Activated naive CD4-positive, alpha-beta T cell (primary cell): ENCODE data around the gene DPP7.

ENCODE experiments used
- DNase-seq, 4 experiments: peaks; one replicate each; lab custom pipeline; 2025; lab: John Stamatoyannopoulos, UW

Gene DPP7

DNA sequence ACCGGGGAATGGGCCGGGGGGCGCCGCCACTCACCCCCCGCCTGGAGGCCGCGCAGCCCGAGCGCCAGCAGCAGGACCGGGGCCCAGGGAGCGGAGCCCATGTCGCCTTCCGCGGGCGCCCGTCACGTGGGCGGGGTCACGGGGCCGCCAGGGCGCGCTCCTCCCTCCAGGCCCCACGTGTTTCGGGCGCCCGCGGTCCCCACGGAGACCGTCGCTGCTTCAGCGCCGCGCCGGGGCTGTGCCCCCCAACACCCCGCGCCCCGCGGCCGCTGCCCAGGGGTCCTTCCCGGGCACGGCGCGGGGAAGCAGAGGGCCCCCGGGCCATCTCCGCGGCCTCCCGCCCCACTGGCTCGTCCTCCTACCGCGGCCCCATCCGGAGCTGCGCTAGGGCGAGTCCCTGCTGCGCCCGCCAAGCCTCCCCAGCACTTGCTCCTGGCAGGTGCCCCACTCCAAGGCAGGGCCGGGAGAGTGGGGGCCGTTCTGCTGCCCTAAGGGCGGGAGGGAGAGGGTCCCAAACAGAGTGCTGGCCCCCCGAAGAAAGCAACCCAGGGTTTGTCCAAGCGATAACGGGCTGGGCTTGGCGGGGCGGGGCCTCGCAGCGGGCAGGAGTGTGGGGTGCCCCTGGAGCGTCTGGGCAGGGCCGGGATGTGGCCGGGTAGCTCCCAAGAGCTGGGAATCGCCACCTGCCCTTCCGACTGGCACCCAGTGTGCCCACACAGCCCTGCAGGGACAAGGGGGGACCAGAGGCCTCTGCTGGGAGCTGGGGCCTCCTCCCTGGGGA lies at the start of gene DPP7:
Gene DPP7 (minus strand): TSS at position 121 of the 781 bp plus-strand sequence. CDS start 20 bp downstream, at position 101.
- peak; percentile 49 to 76 (median 56) for DNase-seq

DNA sequence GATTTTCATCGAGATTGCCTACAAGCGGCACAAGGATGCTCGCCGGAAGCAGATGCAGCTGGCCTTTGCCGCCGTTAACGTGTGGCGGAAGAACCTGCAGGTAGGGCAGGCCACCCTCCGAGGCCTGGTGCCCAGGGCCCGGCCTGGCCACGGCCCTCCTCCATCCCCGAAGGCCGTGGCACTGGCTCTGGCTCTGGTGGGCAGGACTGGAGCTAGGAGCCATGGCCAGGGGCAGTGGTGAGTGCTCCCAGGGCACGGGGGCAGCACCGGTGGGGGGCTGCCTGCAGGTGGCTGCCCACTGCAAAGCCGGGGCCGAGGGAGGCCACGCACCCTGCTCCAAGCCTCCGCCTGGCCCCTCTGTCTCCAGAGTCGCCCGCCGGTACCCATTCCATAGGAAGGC lies 49.3 kb upstream of the DPP7 start:
- no peak for DNase-seq

DNA sequence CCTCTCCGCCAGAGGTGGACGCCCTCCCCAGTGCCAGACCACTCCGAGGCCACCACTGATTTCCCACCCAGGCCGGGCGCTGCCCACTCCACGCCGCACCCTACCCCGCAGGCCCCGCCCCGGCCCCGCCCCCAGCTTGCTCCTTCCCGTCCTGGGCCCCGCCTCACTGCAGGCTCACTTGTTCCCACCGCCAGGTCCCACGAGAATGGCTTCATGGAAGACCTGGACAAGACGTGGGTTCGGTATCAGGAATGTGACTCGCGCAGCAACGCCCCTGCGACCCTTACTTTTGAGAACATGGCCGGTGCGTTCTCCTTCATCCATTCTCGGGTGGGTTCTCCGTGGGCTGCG lies 48.8 kb upstream of the DPP7 start:
- no peak for DNase-seq

DNA sequence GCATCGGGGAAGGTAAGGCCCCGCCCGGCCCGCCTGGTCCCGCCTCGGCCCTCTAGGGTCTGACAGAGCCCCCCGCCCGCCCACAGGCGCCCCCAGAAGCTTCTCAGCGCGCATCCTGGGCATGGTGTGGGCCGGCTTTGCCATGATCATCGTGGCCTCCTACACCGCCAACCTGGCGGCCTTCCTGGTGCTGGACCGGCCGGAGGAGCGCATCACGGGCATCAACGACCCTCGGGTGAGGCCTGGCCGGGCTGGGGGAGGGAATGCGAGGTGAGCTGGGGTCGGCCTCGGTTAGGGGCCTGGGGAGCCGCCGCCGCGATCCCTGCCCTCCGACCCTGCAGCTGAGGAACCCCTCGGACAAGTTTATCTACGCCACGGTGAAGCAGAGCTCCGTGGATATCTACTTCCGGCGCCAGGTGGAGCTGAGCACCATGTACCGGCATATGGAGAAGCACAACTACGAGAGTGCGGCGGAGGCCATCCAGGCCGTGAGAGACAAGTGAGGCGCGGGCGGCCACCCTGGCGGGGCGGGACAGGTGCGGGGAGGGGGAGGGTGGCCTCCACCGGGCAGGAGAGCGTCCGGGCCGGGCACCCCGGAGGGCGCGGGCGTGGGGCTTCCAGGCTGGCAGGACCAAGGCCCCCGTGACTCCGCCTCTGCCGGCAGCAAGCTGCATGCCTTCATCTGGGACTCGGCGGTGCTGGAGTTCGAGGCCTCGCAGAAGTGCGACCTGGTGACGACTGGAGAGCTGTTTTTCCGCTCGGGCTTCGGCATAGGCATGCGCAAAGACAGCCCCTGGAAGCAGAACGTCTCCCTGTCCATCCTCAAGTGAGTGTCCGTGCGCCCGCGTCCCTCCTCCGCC lies 48.2 kb upstream of the DPP7 start:
- peak in 1 of 4 experiments; percentile 16 for DNase-seq

DNA sequence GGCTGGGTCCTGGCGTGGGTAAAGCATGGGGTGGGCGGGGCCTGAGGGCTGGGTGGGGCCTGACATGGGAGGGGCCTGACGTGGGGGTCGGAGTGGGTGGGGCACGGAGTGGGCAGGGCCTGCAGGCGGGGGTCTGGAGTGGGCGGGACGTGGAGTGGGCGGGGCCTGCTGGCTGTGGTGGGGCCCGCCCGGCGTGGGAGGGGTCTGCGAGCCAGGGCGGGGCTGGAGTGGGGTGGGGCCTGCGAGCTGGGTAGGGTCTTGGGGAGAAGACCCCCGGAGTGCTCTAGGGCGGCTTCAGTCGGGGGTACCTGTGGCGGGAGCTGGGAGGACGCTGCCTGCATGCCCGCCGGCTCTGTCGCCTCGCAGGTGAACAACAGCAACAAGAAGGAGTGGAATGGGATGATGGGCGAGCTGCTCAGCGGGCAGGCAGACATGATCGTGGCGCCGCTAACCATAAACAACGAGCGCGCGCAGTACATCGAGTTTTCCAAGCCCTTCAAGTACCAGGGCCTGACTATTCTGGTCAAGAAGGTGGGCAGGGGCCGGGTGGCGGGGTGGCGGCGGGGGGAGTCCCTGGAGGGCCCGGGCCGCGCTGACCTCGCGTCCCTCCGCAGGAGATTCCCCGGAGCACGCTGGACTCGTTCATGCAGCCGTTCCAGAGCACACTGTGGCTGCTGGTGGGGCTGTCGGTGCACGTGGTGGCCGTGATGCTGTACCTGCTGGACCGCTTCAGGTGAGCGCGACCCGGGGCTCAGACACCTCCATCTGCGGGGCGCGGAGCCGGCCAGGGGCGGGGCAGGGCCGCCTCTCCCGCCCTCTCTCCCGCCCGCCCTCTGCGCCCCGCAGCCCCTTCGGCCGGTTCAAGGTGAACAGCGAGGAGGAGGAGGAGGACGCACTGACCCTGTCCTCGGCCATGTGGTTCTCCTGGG lies 47.3 kb upstream of the DPP7 start:
- no peak for DNase-seq

DNA sequence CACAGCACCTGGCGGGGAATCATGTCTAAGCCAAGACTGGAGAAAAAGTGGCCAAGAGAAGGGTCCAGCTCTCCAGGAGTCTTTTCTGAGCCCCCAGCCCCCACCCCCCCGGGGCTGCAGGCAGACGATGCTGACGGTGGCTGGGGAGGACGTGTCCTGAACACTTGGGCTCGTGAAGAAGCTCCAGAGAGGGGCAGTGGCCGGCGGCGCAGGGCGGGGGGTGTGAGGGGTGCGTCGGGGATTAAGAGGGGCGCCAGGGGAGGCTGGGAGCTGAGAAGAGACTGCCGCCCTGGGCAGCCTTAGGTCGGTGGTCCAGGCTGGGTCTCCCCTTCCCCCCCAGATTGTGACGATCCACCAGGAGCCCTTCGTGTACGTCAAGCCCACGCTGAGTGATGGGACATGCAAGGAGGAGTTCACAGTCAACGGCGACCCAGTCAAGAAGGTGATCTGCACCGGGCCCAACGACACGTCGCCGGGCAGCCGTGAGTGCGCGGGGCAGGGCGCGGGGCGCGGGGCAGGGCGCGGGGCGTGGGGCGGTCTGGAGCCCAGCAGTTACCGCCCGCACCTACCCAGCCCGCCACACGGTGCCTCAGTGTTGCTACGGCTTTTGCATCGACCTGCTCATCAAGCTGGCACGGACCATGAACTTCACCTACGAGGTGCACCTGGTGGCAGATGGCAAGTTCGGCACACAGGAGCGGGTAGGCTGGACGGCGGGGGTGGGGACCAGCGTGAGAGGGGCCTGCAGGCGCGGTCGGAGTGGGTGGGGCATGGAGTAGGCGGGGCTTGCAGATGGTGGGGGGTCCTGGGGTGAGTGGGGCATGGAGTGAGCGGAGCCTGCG lies 46.4 kb upstream of the DPP7 start:
- DNase-seq = no peak

DNA sequence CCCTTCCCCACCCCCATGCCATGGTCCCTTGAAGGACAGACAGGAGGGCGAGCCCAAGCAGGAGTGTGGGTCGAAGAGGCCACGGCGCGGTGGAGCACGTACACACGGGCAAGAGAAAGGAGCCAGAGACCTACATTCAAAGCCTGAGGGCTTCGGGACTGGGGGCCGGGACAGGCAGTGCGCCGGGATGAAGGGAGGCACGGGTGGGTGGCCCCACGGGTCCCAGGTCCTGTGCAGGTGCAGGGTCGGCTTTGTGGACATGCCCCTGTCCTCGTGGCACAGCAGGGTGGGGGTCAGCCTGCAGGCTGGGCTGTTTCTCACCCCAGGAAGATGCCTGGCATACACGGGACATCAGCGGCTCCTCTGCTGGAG lies 45.5 kb upstream of the DPP7 start:
- DNase-seq = no peak

DNA sequence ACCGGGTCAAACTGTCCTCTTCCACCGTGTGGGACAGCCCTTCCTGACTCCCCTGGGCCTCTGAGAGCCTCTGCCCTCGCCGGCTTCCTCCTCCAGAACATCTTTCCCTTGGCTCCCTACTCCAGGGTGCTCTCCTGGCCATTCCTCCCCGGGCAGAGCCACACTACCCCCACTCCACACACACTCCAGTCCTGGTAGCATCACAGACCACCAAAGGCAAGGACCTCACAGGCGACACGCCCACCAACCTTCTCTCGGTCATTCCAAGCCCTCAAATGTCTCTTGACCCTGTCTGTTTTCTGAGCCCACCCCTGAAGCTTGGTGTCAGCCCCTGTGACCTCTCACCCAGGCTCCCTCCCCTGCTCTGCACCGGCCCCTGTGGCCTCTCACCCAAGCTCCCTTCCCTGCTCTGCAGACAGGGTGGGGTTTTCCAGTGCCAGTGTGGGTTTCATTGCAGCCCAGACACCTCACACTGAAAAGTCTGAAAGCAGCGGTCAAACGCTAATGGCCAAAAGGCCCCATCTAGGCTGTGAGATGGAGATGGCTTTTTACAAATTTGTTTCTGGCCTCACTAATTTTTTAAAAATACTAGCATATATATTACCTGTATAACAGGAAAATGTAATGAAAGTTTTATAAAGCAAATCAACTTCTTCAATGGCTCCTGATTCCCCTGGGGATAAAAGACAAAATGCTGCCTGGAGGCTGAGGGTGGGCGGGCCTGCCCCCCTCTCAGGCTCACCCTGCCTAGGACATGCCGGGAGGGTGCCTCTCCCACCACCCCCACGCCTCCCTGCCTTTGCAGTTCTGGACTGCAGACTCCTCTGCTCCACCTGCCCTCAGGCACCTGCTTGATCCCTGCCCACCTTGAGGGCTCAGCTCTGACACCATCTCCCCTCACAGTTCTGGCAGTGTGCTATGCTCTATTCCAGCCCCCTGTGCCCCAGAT lies 44.8 kb upstream of the DPP7 start:
- no peak for DNase-seq

DNA sequence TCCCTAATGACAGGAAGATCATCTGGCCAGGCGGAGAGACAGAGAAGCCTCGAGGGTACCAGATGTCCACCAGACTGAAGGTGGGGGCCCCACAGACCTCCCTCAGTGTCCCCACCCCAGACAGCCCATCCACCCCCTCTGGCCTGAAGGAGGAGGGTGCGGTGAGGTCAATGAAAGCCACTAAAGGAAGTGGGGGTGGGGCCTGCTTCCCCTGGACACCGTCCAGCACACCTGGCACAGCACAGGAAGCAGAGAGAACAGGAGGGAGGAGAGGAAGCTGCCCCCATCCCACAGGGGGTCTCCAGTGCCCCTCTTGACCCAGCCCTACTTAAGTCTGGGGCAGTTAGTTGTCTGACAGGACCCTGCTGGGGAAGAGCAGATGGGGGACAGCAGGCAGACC lies 44.1 kb upstream of the DPP7 start:
- no peak for DNase-seq

DNA sequence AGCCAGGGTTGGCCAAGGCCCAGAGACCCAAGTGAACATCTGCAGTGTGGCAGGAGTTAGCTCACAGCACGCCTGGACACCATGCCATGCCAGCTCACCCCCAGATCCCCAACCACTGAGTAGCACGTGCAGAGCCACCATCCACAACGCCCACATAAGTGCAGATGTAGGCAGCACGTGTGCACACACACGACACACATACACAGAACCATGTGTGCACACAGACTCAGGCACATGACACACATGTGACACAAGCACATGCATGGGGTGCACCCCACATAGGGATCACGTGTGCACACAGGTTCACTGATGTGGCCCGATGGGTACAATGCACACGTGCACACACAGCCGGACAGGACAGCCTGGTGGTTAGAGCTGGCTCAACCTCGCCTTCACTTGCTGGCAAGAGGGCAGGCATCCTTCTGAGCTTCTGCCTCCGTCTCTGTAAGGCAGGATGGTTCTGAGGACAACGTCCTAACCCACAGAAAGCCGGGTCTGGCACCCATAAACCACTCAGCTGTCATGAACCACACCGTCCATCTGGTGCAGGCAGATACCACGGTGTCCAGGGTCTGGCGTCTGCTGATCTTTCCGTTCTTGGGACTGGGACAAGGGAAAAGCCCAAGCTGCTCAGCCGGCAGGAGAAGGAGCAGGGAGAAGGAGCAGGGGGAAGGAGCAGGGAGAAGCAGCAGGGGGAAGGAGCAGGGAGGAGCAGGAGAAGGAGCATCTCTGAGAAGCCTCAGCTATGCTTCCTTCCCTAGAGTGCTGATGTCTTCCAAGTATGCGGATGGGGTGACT lies 43.3 kb upstream of the DPP7 start:
- no peak for DNase-seq

DNA sequence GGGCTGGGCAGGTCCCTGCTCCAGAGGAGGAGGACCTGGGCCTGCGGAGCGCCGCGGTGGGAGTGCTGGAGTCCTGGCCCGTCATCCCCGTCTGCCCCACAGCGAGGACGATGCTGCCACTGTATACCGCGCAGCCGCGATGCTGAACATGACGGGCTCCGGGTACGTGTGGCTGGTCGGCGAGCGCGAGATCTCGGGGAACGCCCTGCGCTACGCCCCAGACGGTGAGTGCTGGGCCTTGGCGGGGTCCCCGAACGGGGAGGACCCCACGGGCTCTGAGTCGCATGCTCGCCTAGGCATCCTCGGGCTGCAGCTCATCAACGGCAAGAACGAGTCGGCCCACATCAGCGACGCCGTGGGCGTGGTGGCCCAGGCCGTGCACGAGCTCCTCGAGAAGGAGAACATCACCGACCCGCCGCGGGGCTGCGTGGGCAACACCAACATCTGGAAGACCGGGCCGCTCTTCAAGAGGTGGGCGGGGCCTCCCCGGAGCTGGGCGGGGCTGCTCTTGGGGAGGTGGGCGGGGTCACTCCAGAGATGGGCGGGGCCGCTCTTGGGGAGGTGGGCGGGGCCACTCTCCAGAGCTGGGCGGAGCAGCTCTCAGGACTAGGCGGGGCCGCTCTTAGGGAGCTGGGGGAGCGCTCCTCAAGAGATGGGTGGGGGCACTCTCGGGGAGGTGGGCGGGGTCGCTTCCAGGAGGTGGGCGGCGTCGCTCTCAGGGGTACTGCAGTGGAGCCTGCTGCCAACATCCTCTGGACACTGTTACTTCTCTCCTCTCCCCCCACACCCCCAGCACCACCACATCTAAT lies 42.2 kb upstream of the DPP7 start:
- DNase-seq = peak in 3 of 4 experiments; percentile 34 to 38 (median 37)

DNA sequence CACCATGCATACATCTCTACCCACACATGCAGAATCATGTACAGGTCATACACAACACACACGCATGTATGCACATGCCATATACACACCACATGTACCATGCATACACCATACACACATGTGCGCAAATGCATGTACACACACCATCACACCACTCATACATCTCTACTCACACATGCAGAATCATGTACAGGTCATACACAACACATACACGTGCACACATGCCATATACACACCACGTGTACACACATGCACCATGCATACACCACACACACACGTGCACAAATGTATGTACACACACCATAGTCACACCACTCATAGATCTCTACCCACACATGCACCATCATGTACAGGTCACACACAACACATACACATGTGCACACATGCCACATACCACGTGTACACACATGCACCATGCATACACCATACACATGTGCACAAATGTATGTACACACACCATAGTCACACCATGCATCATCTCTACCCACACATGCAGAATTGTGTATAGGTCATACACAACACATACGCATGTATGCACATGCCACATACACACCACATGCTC lies 38.4 kb upstream of the DPP7 start:
- DNase-seq = no peak

DNA sequence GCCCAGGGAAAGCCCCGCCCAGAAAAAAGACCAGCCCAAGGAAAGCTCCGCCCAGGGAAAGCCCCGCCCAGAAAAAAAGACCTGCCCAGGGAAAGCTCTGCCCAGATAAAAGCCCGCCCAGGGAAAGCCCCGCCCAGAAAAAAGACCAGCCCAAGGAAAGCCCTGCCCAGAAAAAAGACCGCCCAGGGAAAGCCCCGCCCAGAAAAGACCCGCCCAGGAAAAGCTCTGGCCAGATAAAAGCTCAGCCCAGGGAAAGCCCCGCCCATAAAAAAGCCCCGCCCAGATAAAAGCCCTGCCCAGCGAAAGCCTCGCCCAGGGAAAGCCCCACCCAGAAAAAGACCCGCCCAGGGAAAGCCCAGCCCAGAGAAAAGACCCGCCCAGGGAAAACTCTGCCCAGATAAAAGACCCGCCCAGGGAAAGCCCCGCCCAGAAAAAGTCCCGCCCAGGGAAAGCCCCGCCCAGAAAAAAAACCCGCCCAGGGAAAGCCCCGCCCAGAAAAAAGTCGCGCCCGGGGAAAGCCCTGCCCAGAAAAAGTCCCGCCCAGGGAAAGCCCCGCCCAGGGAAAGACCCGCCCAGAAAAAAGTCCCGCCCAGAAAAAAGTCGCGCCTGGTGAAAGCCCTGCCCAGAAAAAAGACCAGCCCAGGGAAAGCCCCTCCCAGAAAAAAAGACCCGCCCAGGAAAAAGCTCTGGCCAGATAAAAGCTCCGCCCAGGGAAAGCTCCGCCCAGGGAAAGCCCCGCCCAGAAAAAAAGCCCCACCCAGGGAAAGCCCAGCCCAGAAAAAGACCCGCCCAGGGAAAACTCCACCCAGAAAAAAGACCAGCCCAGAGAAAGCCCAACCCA lies 36.3 kb upstream of the DPP7 start:
- DNase-seq = peak in 1 of 4 experiments; percentile 23

DNA sequence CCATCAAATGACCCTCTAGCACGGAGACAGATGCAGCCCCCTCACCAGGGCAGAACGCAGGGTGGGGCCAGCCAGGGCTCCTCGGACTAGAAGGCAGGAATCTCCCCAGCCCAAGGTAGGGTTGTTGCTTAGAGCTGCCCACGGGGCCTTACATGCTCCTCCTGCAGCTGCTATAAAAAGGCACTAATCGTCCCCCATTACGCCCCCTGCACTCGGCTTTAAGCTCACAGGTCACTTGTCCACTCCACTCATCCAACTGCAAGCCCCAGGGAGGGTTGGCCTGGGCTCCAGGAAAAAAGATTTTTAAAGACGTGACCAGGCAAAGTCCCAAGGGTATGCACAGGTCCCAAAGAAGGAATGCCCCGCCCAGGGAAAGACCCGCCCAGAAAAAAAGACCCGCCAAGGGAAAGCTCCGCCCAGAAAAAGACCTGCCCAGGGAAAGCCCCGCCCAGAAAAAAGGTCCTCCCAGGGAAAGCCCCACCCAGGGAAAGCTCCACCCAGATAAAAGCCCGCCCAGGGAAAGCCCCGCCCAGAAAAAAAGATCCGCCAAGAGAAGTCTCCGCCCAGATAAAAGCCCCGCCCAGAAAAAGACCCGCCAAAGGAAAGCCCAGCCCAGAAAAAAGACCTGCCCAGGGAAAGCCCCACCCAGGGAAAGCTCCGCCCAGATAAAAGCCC lies 35.5 kb upstream of the DPP7 start:
- DNase-seq = no peak

DNA sequence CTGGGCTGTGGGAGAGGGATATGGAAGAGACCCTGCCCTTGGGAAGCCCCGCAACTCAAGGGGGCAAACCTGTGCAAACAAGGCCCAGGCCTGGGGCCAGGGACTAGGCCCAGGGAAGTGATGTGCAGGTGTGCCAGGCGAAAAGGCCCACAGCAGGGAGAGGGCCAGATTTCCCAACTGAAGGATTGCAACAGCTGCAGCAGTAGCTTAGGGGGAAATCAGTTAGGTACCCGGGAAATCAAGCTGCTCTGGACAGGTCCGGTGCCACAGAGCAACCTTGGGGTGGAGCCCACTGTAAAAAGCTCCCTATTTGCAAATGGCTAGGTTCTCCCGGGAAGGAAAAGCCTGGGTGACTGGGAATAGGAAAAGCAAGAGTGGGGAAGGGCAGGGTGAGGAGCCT lies 34.8 kb upstream of the DPP7 start:
- no peak for DNase-seq

DNA sequence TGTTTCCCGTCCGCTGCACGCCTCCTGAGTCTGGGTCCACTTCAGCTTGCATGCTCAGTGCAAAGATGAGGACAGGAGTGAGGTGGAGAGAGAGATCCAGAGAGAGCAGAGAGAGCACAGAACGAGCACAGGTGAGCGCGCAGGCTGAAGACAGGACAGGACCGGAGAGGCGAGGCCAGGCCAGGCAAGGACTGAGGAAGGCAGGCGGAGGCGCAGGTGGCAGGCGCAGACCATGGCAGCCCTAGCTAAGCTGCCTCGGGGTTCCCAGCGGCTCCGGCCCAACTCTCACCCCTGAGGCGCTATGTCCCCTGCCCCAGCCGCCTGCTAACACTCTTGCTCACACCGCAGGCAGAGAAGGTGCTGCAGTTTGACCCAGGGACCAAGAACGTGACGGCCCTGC lies 34.1 kb upstream of the DPP7 start:
- no peak for DNase-seq

DNA sequence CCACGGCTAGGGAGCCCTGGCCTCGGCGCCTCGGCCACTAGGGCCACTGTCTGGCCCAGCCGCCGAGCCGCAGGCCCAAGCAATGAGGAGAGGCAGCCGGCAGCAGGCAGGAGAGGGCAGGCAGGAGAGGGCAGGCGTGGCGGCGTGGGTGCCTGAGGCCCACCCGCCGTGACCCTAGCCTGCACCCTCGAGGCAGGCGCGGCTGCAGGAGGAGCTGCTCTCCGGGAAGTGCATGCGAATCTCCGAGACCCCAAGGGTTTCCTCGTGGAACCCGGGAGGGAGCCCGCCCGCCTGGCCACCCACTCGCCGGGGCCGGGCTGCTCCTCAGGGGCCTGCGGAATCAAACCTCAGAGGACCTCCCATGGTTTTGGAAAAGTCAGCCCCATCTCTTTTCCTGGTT lies 33.7 kb upstream of the DPP7 start:
- no peak for DNase-seq
